HEK293 (cell line): ENCODE measurements around the gene TNFRSF17.

ENCODE experiments used
- CTCF ChIA-PET: fragments of 350-600 bp; formaldehyde crosslinking; extraction: SDS; loops from one replicate; lab custom pipeline; 2021; ENCODE audit warnings: antibody characterized with exemption; lab: Yijun Ruan, JAX
- POLR2A ChIA-PET: fragments of 300-600 bp; formaldehyde crosslinking; extraction: SDS; loops from one replicate; lab custom pipeline; 2020; ENCODE audit warnings: antibody characterized with exemption, inconsistent platforms; lab: Yijun Ruan, JAX
- H3K27ac ChIP-seq: fragments of 200-500 bp; sonication (Bioruptor generic); 2 replicates; pipeline ENCODE4 v1.5.1; 2014; ENCODE audit warnings: low read depth, low read length, control low read depth, inconsistent platforms; ENCODE audit errors: extremely low read depth
- H3K36me3 ChIP-seq, 2 experiments: fragments of 200-500 bp in 1 of 2; sonication (Bioruptor generic) in 1 of 2; 1 replicate in 1 of 2; 2 replicates in 1 of 2; pipeline ENCODE4 v1.5.1; 2014 to 2017; ENCODE audit warnings: inconsistent platforms in 2 of 2, low read length in 2 of 2; ENCODE audit not compliant: control insufficient read depth in 2 of 2, insufficient read depth in 1 of 2
- H3K4me1 ChIP-seq: fragments of 200-500 bp; sonication (Bioruptor generic); 2 replicates; pipeline ENCODE4 v1.5.1; 2014; ENCODE audit warnings: mild to moderate bottlenecking, low read length, inconsistent platforms; ENCODE audit not compliant: control insufficient read depth, insufficient read depth
- H3K4me3 ChIP-seq: 2 replicates; pipeline ENCODE4 v1.5.1; 2011; ENCODE audit warnings: low read depth, mild to moderate bottlenecking, control low read depth, low read length, moderate library complexity
- H3K9me3 ChIP-seq: fragments of 200-500 bp; sonication (Bioruptor generic); 2 replicates; pipeline ENCODE4 v1.5.1; 2014; ENCODE audit warnings: low read depth, low read length, inconsistent platforms; ENCODE audit not compliant: control insufficient read depth, insufficient read depth
- FEZF1 ChIP-seq: fragments of 450-650 bp; formaldehyde crosslinking; IDR thresholded peaks from 2 replicates; pipeline ENCODE4 v1.5.1; 2016; ENCODE audit warnings: missing biosample characterization, missing genetic modification characterization
- GLI4 ChIP-seq: fragments of 450-650 bp; formaldehyde crosslinking; IDR thresholded peaks from 2 replicates; pipeline ENCODE4 v1.5.1; 2016; ENCODE audit warnings: missing biosample characterization, missing genetic modification characterization
- SP7 ChIP-seq: fragments of 450-650 bp; formaldehyde crosslinking; IDR thresholded peaks from 2 replicates; pipeline ENCODE4 v1.5.1; 2016; ENCODE audit warnings: missing biosample characterization, missing genetic modification characterization
- TRIM28 ChIP-seq: IDR thresholded peaks from 2 replicates; pipeline ENCODE4 v1.6.1; 2011; ENCODE audit warnings: low read length, control low read depth, borderline replicate concordance
- YY2 ChIP-seq: fragments of 450-650 bp; formaldehyde crosslinking; IDR thresholded peaks from 2 replicates; pipeline ENCODE4 v1.5.1; 2016; ENCODE audit warnings: missing biosample characterization, missing genetic modification characterization
- ZBTB49 ChIP-seq: fragments of 450-650 bp; formaldehyde crosslinking; IDR thresholded peaks from 2 replicates; pipeline ENCODE4 v1.5.1; 2016; ENCODE audit warnings: missing biosample characterization, missing genetic modification characterization, low read depth
- ZEB2 ChIP-seq: fragments of 450-650 bp; formaldehyde crosslinking; IDR thresholded peaks from 2 replicates; pipeline ENCODE4 v1.5.1; 2016; ENCODE audit warnings: missing biosample characterization, missing genetic modification characterization
- ZFP69B ChIP-seq: fragments of 450-650 bp; formaldehyde crosslinking; IDR thresholded peaks from 2 replicates; pipeline ENCODE4 v1.5.1; 2016; ENCODE audit warnings: missing biosample characterization, missing genetic modification characterization
- ZNF121 ChIP-seq: fragments of 450-650 bp; formaldehyde crosslinking; IDR thresholded peaks from 2 replicates; pipeline ENCODE4 v1.5.1; 2016; ENCODE audit warnings: missing biosample characterization, missing genetic modification characterization
- ZNF138 ChIP-seq: fragments of 450-650 bp; formaldehyde crosslinking; IDR thresholded peaks from 2 replicates; pipeline ENCODE4 v1.5.1; 2016; ENCODE audit warnings: missing biosample characterization, missing genetic modification characterization, borderline replicate concordance
- ZNF2 ChIP-seq: fragments of 450-650 bp; formaldehyde crosslinking; IDR thresholded peaks from 2 replicates; pipeline ENCODE4 v1.5.1; 2016; ENCODE audit warnings: missing biosample characterization, missing genetic modification characterization
- ZNF239 ChIP-seq: fragments of 450-650 bp; formaldehyde crosslinking; IDR thresholded peaks from 2 replicates; pipeline ENCODE4 v1.5.1; 2016; ENCODE audit warnings: missing biosample characterization, missing genetic modification characterization
- ZNF24 ChIP-seq: fragments of 450-650 bp; formaldehyde crosslinking; IDR thresholded peaks from 2 replicates; pipeline ENCODE4 v1.5.1; 2016; ENCODE audit warnings: missing biosample characterization, missing genetic modification characterization
- ZNF324 ChIP-seq: fragments of 450-650 bp; formaldehyde crosslinking; IDR thresholded peaks from 2 replicates; pipeline ENCODE4 v1.5.1; 2016; ENCODE audit warnings: missing biosample characterization, missing genetic modification characterization
- ZNF362 ChIP-seq: fragments of 450-650 bp; formaldehyde crosslinking; IDR thresholded peaks from 2 replicates; pipeline ENCODE4 v1.5.1; 2016; ENCODE audit warnings: missing biosample characterization, missing genetic modification characterization
- ZNF366 ChIP-seq: fragments of 450-650 bp; formaldehyde crosslinking; conservative IDR thresholded peaks from 2 replicates; pipeline ENCODE4 v1.5.1; 2016; ENCODE audit warnings: missing biosample characterization, missing genetic modification characterization
- ZNF416 ChIP-seq: fragments of 450-650 bp; formaldehyde crosslinking; IDR thresholded peaks from 2 replicates; pipeline ENCODE4 v1.5.1; 2016; ENCODE audit warnings: missing biosample characterization, missing genetic modification characterization
- ZNF433 ChIP-seq: fragments of 450-650 bp; formaldehyde crosslinking; IDR thresholded peaks from 2 replicates; pipeline ENCODE4 v1.5.1; 2016; ENCODE audit warnings: missing biosample characterization, missing genetic modification characterization, low read depth
- ZNF560 ChIP-seq: fragments of 450-650 bp; formaldehyde crosslinking; IDR thresholded peaks from 2 replicates; pipeline ENCODE4 v1.5.1; 2017; ENCODE audit warnings: missing biosample characterization, missing genetic modification characterization, borderline replicate concordance
- ZNF600 ChIP-seq: fragments of 450-650 bp; formaldehyde crosslinking; IDR thresholded peaks from 2 replicates; pipeline ENCODE4 v1.5.1; 2016; ENCODE audit warnings: missing biosample characterization, missing genetic modification characterization
- ZNF660 ChIP-seq: fragments of 450-650 bp; IDR thresholded peaks from 2 replicates; pipeline ENCODE4 v1.5.1; 2018; ENCODE audit warnings: missing biosample characterization, mild to moderate bottlenecking, missing genetic modification characterization
- ZNF692 ChIP-seq: fragments of 450-650 bp; formaldehyde crosslinking; IDR thresholded peaks from 2 replicates; pipeline ENCODE4 v1.5.1; 2016; ENCODE audit warnings: missing biosample characterization, missing genetic modification characterization
- ZNF707 ChIP-seq: fragments of 450-650 bp; formaldehyde crosslinking; IDR thresholded peaks from 2 replicates; pipeline ENCODE4 v1.5.1; 2016; ENCODE audit warnings: missing biosample characterization, missing genetic modification characterization
- TF ChIP-seq, protein P1 (sequence below): fragments of 450-650 bp; formaldehyde crosslinking; IDR thresholded peaks from 2 replicates; pipeline ENCODE4 v1.5.1; 2016; ENCODE audit warnings: missing biosample characterization, missing genetic modification characterization
- TF ChIP-seq, protein P2 (sequence below): fragments of 450-650 bp; IDR thresholded peaks from 2 replicates; pipeline ENCODE4 v1.5.1; 2018; ENCODE audit warnings: missing biosample characterization, mild to moderate bottlenecking, missing genetic modification characterization
- TF ChIP-seq, protein P3 (sequence below): fragments of 450-650 bp; formaldehyde crosslinking; IDR thresholded peaks from 2 replicates; pipeline ENCODE4 v1.5.1; 2016; ENCODE audit warnings: missing biosample characterization, missing genetic modification characterization

TNFRSF17 gene

DNA sequence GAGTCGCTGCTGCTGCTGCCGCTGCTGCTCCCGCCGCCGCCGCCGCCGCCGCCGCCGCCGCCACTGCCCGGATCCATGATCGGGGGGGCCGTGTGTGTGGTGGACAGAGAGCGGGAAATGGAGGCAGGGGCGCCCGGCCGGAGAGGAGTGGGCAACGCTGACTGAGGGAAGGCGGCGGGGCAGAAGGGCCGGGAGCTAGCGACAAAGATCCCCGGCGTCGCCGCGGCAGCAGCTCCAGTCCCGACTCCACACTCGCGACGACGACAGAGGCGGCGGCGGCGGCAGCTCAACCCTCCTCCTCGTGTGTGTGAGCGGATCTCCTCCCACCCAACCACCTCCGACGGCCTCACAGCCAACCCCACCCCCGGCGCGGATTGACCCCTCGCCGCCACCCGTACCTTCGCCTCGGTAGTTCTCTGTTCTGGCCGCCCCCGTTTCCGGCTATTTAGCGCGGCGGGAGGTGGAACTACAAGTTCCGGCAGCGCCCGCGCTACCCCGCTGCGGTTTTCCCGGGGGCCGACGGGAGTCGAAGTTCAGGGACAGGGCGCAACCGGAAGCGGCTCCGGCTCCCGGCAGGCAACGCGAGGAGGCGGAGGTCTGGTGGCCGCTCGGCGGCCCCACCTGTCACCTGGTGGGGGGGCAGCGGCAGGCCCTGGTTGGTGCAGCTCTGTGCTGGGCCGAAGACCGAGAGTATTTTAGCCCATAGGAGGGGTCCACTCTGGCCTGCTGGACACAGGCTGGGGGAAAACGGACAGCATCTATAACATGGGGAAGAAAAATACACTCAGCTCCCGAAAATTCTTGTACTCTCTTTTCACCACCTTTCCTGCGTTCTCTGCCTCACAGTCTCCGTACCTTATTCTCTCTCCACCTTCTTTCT lies 49.1 kb upstream of the TNFRSF17 start, which contains the start of gene GSPT1 (continued):
- TF ChIP-seq GLI4 = no peak
- TF ChIP-seq ZNF560 = no peak
- TF ChIP-seq SP7 = peak; percentile 90
- TF ChIP-seq ZBTB49 (tag by site-specific recombination) = no peak
- peak; percentile 95 for TF ChIP-seq ZNF324
- TF ChIP-seq ZNF138 (tag by site-specific recombination) = no peak
- TF ChIP-seq ZNF121 (tag by site-specific recombination) = no peak
- no peak; the same call in none of the 2 replicates for TF ChIP-seq ZNF24
- TF ChIP-seq ZNF416 = no peak

DNA sequence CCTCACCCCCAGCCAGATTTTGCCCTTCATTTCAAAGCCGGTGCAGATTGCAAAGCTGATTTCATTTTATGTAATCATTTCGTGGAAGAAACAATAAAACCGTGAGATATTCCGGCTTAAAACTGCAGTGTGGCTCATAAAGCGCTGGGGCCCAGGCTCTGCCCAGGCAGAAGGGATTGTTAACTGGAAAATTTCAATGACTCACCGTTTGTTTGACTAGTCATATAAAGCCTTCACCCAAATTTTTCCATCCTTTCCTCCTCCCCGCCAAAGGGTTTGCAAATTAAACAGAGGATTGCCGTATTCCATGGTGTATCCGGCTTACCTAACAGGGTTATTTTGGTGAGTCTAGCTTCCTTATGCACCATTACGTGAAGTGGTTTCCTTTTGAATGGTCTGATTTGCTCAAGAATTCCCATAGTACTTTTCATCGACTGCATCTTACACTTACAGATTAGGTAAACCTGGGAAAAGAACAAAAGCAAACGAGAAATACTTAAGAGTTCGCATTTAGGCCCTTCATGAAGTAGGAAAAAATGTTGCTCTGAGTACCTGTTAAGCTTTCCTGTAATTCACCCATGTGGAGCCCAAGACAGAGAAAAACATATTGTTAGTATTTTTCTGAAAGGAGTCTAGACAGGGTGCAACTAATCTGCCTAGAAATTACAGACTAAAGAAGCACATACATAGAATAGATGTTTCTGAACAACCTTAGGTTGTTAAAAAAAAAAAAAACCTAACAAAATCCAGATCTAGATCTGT lies 48.3 kb upstream of the TNFRSF17 start:
- Histone ChIP-seq H3K4me1 (peaks cover 2% of the 10 kb centered on the region; the same call in 1 of the 2 replicates), H3K4me3 (peak overlapping the region; percentile 47), H3K9me3 (no peaks in the 10 kb centered on the region), H3K27ac (peak overlapping the region; percentile 84), H3K36me3 (peaks cover 5 to 13% of the 10 kb centered on the region in 2 experiments; a peak in 2 of 3 replicates)
- POLR2A ChIA-PET = interaction anchor here (1.2 to 2.0 kb wide), 3 partner anchors 60 to 174 kb away, joined by 3 to 9 read pairs (median 4); partner anchors contain the start of genes SNX29 and TXNDC11
- CTCF ChIA-PET = interaction anchor here (0.8 to 1.1 kb wide), 2 partner anchors 50 to 179 kb away, joined by 3 read pairs; no protein-coding TSS in a partner anchor
- TF ChIP-seq ZNF2 (tag by site-specific recombination) = 0 out of 2 replicates have a peak, but pooled peaks have one; percentile 37
- TF ChIP-seq ZNF600 (tag by site-specific recombination) = peak; percentile 40; the same call in 1 of the 2 replicates
- TF ChIP-seq ZNF692 (tag by site-specific recombination) = 0 out of 2 replicates have a peak, but pooled peaks have one; percentile 4
- TF ChIP-seq ZNF366 (tag by site-specific recombination) = peak; percentile 77
- TF ChIP-seq ZNF239 (tag by site-specific recombination) = no peak
- TF ChIP-seq, protein P1, sequence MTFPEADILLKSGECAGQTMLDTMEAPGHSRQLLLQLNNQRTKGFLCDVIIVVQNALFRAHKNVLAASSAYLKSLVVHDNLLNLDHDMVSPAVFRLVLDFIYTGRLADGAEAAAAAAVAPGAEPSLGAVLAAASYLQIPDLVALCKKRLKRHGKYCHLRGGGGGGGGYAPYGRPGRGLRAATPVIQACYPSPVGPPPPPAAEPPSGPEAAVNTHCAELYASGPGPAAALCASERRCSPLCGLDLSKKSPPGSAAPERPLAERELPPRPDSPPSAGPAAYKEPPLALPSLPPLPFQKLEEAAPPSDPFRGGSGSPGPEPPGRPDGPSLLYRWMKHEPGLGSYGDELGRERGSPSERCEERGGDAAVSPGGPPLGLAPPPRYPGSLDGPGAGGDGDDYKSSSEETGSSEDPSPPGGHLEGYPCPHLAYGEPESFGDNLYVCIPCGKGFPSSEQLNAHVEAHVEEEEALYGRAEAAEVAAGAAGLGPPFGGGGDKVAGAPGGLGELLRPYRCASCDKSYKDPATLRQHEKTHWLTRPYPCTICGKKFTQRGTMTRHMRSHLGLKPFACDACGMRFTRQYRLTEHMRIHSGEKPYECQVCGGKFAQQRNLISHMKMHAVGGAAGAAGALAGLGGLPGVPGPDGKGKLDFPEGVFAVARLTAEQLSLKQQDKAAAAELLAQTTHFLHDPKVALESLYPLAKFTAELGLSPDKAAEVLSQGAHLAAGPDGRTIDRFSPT (tag by site-specific recombination) = peak; percentile 80
- peak; percentile 67 for TF ChIP-seq FEZF1 (tag by site-specific recombination)
- TF ChIP-seq YY2 (tag by site-specific recombination) = no peak
- TF ChIP-seq, protein P2, sequence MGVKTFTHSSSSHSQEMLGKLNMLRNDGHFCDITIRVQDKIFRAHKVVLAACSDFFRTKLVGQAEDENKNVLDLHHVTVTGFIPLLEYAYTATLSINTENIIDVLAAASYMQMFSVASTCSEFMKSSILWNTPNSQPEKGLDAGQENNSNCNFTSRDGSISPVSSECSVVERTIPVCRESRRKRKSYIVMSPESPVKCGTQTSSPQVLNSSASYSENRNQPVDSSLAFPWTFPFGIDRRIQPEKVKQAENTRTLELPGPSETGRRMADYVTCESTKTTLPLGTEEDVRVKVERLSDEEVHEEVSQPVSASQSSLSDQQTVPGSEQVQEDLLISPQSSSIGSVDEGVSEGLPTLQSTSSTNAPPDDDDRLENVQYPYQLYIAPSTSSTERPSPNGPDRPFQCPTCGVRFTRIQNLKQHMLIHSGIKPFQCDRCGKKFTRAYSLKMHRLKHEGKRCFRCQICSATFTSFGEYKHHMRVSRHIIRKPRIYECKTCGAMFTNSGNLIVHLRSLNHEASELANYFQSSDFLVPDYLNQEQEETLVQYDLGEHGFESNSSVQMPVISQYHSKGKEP = 0 out of 2 replicates have a peak, but pooled peaks have one; percentile 21
- TF ChIP-seq ZEB2 (tag by site-specific recombination) = no peak
- TF ChIP-seq ZFP69B (tag by site-specific recombination) = peak; percentile 46
- TF ChIP-seq TRIM28 = 0 out of 2 replicates have a peak, but pooled peaks have one; percentile 23
- TF ChIP-seq, protein P3, sequence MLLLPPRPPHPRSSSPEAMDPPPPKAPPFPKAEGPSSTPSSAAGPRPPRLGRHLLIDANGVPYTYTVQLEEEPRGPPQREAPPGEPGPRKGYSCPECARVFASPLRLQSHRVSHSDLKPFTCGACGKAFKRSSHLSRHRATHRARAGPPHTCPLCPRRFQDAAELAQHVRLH = no peak
- no peak for TF ChIP-seq ZNF433 (tag by site-specific recombination)
- TF ChIP-seq ZNF707 (tag by site-specific recombination) = no peak
- TF ChIP-seq ZNF362 (tag by site-specific recombination) = no peak
- 0 out of 2 replicates have a peak, but pooled peaks have one; percentile 57 for TF ChIP-seq ZNF660 (tag by site-specific recombination)
